Coronary artery (tissue), 2 donors: ENCODE measurements around the gene C1orf226.
"Not testable (repeated sequence)": the region's sequence is repeated elsewhere in the genome, so short reads cannot be mapped to it uniquely, and the experiment has no call there.

Source experiments
- DNase-seq: peaks from one replicate; pipeline ENCODE4 v3.0.0-alpha.2; 2017; ENCODE audit warnings: low spot score
- H3K27ac ChIP-seq, 2 donors: fragments of 200-600 bp; sonication (generic); one replicate each; pipeline ENCODE4 v1.5.1; 2016 to 2019
- H3K4me3 ChIP-seq: fragments of 200-600 bp; sonication (generic); 2 replicates; pipeline ENCODE4 v1.5.1; 2016; ENCODE audit warnings: mild to moderate bottlenecking, moderate library complexity
- TF ChIP-seq, protein P1 (sequence below): fragments of 200-600 bp; sonication (generic); IDR thresholded peaks from one replicate; pipeline ENCODE4 v1.5.1; 2019; ENCODE audit warnings: antibody characterized with exemption

C1orf226 gene

DNA sequence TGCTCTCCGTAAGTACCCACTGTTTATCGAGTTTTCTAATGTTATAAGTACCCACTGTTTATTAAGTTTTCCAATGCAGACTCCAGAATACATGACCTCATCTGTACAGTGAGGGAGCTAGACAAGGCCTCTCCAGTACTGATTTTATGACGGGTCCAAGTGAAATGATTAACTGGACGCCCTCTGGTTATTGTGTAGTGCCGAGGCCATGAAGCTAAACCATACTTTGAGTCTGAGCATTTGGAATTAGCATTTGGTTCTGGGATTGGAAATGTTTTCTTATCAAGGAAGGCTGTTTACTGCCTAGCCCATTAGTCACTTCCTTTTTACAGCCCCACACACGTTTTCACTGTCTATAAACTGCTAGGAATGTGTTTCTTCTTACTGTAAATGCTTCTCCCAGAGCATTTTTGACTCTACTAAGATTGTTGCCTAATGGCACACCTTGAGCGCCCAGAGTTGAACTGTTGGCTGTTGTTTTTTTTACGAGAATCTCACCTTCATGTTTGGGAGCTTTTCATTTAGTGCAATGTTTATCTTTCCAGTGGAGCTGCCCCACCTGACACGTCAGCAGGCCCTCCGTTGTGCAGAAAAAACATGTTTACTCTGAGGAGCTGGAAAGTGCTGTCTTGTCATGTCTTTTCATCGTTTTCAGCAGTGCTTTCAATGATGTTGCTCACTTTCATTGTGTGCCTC is 31.7 kb upstream of the C1orf226 start:
- DNase-seq, result no peak
- Histone ChIP-seq H3K4me3 (no peak overlapping the region), H3K27ac (no peak overlapping the region)
- TF ChIP-seq, protein P1, sequence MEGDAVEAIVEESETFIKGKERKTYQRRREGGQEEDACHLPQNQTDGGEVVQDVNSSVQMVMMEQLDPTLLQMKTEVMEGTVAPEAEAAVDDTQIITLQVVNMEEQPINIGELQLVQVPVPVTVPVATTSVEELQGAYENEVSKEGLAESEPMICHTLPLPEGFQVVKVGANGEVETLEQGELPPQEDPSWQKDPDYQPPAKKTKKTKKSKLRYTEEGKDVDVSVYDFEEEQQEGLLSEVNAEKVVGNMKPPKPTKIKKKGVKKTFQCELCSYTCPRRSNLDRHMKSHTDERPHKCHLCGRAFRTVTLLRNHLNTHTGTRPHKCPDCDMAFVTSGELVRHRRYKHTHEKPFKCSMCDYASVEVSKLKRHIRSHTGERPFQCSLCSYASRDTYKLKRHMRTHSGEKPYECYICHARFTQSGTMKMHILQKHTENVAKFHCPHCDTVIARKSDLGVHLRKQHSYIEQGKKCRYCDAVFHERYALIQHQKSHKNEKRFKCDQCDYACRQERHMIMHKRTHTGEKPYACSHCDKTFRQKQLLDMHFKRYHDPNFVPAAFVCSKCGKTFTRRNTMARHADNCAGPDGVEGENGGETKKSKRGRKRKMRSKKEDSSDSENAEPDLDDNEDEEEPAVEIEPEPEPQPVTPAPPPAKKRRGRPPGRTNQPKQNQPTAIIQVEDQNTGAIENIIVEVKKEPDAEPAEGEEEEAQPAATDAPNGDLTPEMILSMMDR, result no peak

DNA sequence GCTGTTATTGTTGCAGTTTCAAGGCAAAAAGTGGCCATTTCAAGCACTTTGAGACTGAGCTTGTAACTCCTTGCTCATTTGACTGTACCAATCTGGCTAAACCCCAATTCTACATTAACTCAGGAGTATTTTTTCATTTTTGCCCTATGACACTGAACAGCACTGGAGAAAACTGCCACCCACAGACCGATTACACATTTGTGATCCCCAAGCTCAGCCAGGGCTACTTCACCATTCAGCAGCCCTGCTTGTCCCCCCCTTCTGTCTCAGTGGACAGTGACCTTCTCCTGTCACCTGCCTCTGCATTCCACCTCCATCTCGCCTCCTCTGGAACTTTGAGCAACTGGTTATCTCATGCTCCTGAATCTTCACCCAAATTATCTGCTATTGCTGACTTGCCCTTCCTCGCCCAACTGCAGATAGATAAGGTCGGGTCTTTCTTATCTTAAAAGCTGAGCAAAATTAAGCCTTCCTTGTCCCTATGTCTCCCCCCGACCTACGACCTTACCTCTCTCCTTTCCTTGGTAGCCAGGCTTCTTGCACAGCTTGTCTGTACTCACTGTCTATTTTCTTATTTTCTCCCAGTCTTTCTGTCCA is 30.2 kb upstream of the C1orf226 start:
- H3K27ac ChIP-seq, result no peak overlapping the region
- TF ChIP-seq, protein P1, result no peak
- no peak overlapping the region for H3K4me3 ChIP-seq
- DNase-seq, result no peak

DNA sequence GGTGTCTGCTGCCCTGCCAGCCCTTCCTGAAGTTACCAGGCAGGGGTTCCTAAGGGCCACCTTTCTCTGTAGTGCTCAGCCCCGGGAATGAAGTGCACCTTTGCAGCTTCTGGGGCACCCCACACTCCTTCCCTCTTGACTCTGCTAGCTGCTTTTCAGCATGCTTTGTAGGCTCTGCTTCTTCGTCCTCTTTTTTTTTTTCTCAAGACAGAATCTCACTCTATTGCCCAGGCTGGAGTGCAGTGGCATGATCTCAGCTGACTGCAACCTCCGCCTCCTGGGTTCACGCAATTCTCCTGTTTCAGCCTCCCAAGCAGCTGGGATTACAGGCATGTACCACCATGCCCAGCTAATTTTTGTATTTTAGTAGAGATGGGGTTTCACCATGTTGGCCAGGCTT is 29.7 kb upstream of the C1orf226 start:
- not testable (repeated sequence) for H3K4me3 ChIP-seq, DNase-seq, H3K27ac ChIP-seq

DNA sequence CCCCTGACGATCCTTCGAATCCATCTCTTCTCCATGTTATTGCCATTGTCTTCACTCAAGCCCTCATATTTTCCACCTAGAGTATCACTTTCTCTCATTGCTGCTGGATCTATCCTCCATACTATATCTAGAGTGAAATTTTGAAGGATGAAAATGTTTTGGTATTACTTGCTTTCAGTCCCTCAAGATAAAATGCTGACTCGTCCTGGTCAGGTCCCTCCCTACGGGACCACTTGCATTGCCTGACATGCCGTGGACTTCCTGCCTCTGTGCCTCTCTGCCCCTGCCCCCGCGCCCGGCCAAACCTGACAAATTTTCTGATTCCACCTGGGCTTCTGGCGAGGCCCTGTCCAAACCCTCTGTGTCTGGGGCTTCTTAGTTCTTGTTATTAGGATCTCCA is 28.4 kb upstream of the C1orf226 start:
- H3K27ac ChIP-seq, result no peak overlapping the region
- no peak for DNase-seq
- H3K4me3 ChIP-seq, result no peak overlapping the region
- TF ChIP-seq, protein P1, result no peak

DNA sequence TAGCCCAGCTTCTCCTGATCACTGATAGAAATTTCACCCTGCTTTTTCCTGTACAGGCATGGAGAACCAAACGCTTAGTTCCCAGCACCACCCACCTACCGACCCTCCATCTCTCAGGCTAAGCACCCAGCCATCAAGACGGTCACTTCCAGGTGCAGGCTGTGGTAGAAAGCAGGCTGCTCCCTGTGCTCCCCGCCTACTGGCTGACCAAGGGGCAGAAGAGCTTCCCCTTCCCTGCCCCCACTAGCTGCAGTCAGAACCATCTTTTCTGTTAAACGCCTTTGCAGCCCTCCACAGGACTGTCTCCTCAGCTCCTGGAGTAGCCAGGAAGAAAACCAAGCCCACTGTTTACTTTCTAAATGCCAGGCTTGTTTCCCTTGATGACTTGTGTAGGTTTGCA is 27.8 kb upstream of the C1orf226 start:
- DNase-seq, result no peak
- no peak overlapping the region for H3K4me3 ChIP-seq
- TF ChIP-seq, protein P1, result no peak
- no peak overlapping the region for H3K27ac ChIP-seq

DNA sequence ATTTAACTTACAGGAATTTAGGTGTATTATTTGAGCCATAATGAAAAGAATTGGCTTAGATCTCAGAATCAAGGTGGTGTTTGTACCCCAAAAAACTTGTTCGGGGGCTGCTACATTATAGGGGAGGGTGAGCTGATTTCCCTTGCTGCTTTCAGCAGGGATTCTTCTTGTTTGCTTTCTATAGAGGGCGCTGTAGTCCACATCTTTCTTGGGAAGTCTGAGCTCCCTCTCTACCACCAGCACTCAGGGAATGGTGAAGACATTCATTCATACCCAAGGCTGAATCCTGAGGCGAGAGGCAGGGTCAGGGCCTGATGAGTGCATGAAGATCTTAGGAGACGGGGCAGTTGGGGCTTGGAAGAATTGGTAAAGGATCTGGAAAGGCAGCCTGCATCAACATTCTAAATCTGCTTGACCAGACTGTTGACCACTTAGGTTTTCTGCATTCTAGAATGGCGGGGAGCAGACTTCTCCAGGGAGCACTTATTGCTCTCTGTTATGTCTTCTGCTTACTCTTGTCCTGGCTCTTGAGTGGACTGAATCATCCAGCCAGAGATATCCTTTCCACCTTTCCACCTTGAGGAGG is 23.8 kb upstream of the C1orf226 start:
- Histone ChIP-seq H3K27ac (no peak overlapping the region), H3K4me3 (no peak overlapping the region)
- DNase-seq, result no peak
- TF ChIP-seq, protein P1, result no peak

DNA sequence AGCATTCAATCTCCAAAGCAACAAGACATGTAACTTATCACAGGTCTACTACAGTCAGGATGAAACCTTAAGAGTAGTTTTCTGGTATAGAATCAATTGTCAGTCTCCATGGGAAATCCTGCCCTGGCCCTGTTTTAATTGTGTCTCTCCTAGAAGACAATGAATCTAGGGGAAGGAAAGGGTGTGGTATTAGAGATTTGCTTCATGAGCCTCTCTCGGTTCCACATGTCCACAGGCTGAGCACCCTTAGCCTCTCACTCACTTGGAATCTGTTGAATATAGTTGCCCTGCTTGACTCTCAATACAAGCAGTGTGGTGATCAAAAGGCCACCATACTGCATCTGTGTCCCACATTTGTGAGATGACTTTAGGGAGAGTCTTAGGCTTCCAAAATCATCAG is 22.6 kb upstream of the C1orf226 start:
- no peak overlapping the region for H3K27ac ChIP-seq
- H3K4me3 ChIP-seq, result no peak overlapping the region
- DNase-seq, result no peak
- TF ChIP-seq, protein P1, result no peak
